ENCODE data around the gene RREB1.
"Not testable (repeated sequence)": the region's sequence is repeated elsewhere in the genome, so short reads cannot be mapped to it uniquely, and the experiment has no call there.

RREB1 gene

GRCh38 chr6:7262746-7263518 lies 155.2 kb downstream of the RREB1 start:
- TF ChIP-seq CTCF (conservative IDR thresholded peaks at IDR 0.05; ENCODE audit: low read length) = no peak
- DNase-seq (ENCODE audit: low read depth) = no peak
- no peak overlapping the region for H3K4me3 ChIP-seq (ENCODE audit: low read length)

- not testable (repeated sequence) for H3K4me3 ChIP-seq (ENCODE audit: low read length)
Measured at GRCh38 chr6:7263519-7263805, 155.7 kb downstream of the RREB1 start.

GRCh38 chr6:7264041-7264440 lies 156.3 kb downstream of the RREB1 start:
- H3K4me3 ChIP-seq (ENCODE audit: low read length) = no peak overlapping the region
- TF ChIP-seq CTCF (conservative IDR thresholded peaks at IDR 0.05; ENCODE audit: low read length) = no peak
- no peak for DNase-seq (ENCODE audit: low read depth)

More at GRCh38 chr6:7263519-7263805, 155.7 kb downstream of the RREB1 start:
- not testable (repeated sequence) for DNase-seq (ENCODE audit: low read depth)

GRCh38 chr6:7264686-7265384 lies 157.1 kb downstream of the RREB1 start:
- no peak for DNase-seq (ENCODE audit: low read depth)
- no peak overlapping the region for H3K4me3 ChIP-seq (ENCODE audit: low read length)
- no peak for TF ChIP-seq CTCF (conservative IDR thresholded peaks at IDR 0.05; ENCODE audit: low read length)

- not testable (repeated sequence) for DNase-seq (ENCODE audit: low read depth); H3K4me3 ChIP-seq (ENCODE audit: low read length)
Measured at GRCh38 chr6:7265385-7265726, 157.6 kb downstream of the RREB1 start.

GRCh38 chr6:7267071-7267465 lies 159.3 kb downstream of the RREB1 start:
- TF ChIP-seq CTCF (conservative IDR thresholded peaks at IDR 0.05; ENCODE audit: low read length) = no peak
- no peak overlapping the region for H3K4me3 ChIP-seq (ENCODE audit: low read length)
- no peak for DNase-seq (ENCODE audit: low read depth)

- H3K4me3 ChIP-seq (ENCODE audit: low read length) = no peak overlapping the region
- no peak for TF ChIP-seq CTCF (conservative IDR thresholded peaks at IDR 0.05; ENCODE audit: low read length)
- DNase-seq (ENCODE audit: low read depth) = peak; percentile 89
Measured at GRCh38 chr6:7267466-7268091, 159.8 kb downstream of the RREB1 start.

GRCh38 chr6:7268362-7268761 lies 160.6 kb downstream of the RREB1 start:
- H3K4me3 ChIP-seq (ENCODE audit: low read length) = no peak overlapping the region
- DNase-seq (ENCODE audit: low read depth) = no peak
- TF ChIP-seq CTCF (conservative IDR thresholded peaks at IDR 0.05; ENCODE audit: low read length) = no peak

All from AG10803 (cell line).